Heart left ventricle (tissue), 16 donors: ENCODE results near the gene SNX20. TPM values are rescaled to one million over a fixed set of nuclear protein-coding genes. Genes with fewer than 3 reads are reported as not detected.

Experiments
- ATAC-seq, 4 donors: fragments of 200-7000 bp; cut with Tn5 transposase; one replicate each; pipeline ENCODE4 v1.9.1; 2020 to 2022; ENCODE audit warnings: moderate library complexity in 4 of 4, mild to moderate bottlenecking in 3 of 4, moderate number of reproducible peaks in 1 of 4
- DNase-seq, 5 donors: peaks; one replicate each; pipeline ENCODE4 v3.0.0-alpha.2; 2020
- H3K27ac ChIP-seq, 12 donors: fragments of 200-600 bp; sonication (generic) in 4 of 12; one replicate each; pipeline versions ENCODE4 v1.5.0 to v1.8.0; 2016 to 2022; ENCODE audit warnings: mild to moderate bottlenecking in 2 of 12
- H3K27me3 ChIP-seq, 9 donors: fragments of 200-600 bp; sonication (generic) in 2 of 9; one replicate each; pipeline versions ENCODE4 v1.5.1 to v1.8.0; 2016 to 2022; ENCODE audit warnings: mild to moderate bottlenecking in 3 of 9
- H3K36me3 ChIP-seq, 9 donors: fragments of 200-600 bp; sonication (generic) in 2 of 9; one replicate each; pipeline versions ENCODE4 v1.5.0 to v1.8.0; 2018 to 2022; ENCODE audit warnings: mild to moderate bottlenecking in 2 of 9
- H3K4me1 ChIP-seq, 12 donors: fragments of 200-600 bp; sonication (generic) in 4 of 12; one replicate each; pipeline versions ENCODE4 v1.5.0 to v1.8.0; 2016 to 2022; ENCODE audit warnings: mild to moderate bottlenecking in 3 of 12
- H3K4me3 ChIP-seq, 12 donors: fragments of 200-600 bp; sonication (generic) in 4 of 12; one replicate each; pipeline versions ENCODE4 v1.5.0 to v1.8.0; 2017 to 2022; ENCODE audit warnings: mild to moderate bottlenecking in 9 of 12, moderate library complexity in 4 of 12
- H3K9me3 ChIP-seq, 12 donors: fragments of 200-600 bp; sonication (generic) in 4 of 12; one replicate each; pipeline versions ENCODE4 v1.5.0 to v1.8.0; 2016 to 2022; ENCODE audit warnings: mild to moderate bottlenecking in 1 of 12
- POLR2A ChIP-seq, 2 donors: fragments of 450-650 bp; IDR thresholded peaks; one replicate each; pipeline ENCODE4 v1.6.1; 2017; ENCODE audit warnings: antibody characterized with exemption in 2 of 2, mild to moderate bottlenecking in 2 of 2, moderate library complexity in 2 of 2
- whole genome bisulfite sequencing, 4 donors: extraction: QIAGEN DNeasy Blood & Tissue Kit in 2 of 4; methylation state at CpG; one replicate each; pipeline versions ENCODE4 v1.1.5 to v1.1.7; 2013 to 2018; 5-methylcytosine and 5-hydroxymethylcytosine counted together
- intact Hi-C, 10 donors: fragments of 100-400 bp; cut with DNase I; formaldehyde crosslinking; loops; one replicate each; pipeline versions ENCODE4 v1.11.1 to v1.14.2; 2022
- polyA plus RNA-seq, 2 donors: library from polyadenylated mRNA; stranded (reverse); fragments of 200-250 nt; gene quantifications; one replicate each; pipeline ENCODE4 v1.2.3, GENCODE V29; 2013
- total RNA-seq, 9 donors: library from RNA; depleted of rRNA in 2 of 9; stranded (reverse); fragments of >200 nt in 2 of 9; fragmentation: NEBNext Ultra II Directional in 3 of 9; extraction: Animal tissue kit (Norgen Biotek cat#: 25700) in 3 of 9; gene quantifications; one replicate each; pipeline versions ENCODE4 v1.1.0 to v1.2.4, GENCODE V29; 2016 to 2023
- TF ChIP-seq, protein P1 (sequence below), 12 donors: fragments of 200-600 bp; sonication (generic) in 4 of 12; IDR thresholded peaks; one replicate each; pipeline versions ENCODE4 v1.5.0 to v1.8.0; 2018 to 2022; ENCODE audit warnings: antibody characterized with exemption in 12 of 12, mild to moderate bottlenecking in 5 of 12
- donor health status: ischemic (EF 13 %, LVEDD 7.1; RV severe dilation, severe dysfunction).
- donor health status: healthy with polysubstance abuse.
- donor health status: DM: no; HTN: yes; CAD: no.
- donor health status: DM: no; HTN: no; CAD: no.
- donor health status: ischemic (EF 25% LVEDD 6.9; RV normal size, moderate dysfunction).
- donor health status: ischemic (EF 25% LVEDD 5.7; RV mildly dilated, moderate dysfunction).
- donor health status: healthy.
- donor health status: DM: yes; HTN: yes; CAD: no.
- donor health status: ischemic (EF 35%, LVEDD 5.7; RV mildly dilated, moderate dysfunction).
- donor health status: nonischemic (EF 11% LVEDD 7.7; RV severe dilation, severe dysfunction).
- donor health status: DM: yes; HTN: yes; CAD: no.
- donor health status: PGD.
- donor health status: ischemic (EF 29% LVEDD 5.4; RV normal size, mild dysfunction).
- donor health status: nonischemic (EF 23%, LVEDD 6.1; RV moderate dilation, normal function).

Gene SNX20
- total and polyA plus RNA-seq, 11 donors = 0.27 to 11.9 (median 0.64) TPM

DNA sequence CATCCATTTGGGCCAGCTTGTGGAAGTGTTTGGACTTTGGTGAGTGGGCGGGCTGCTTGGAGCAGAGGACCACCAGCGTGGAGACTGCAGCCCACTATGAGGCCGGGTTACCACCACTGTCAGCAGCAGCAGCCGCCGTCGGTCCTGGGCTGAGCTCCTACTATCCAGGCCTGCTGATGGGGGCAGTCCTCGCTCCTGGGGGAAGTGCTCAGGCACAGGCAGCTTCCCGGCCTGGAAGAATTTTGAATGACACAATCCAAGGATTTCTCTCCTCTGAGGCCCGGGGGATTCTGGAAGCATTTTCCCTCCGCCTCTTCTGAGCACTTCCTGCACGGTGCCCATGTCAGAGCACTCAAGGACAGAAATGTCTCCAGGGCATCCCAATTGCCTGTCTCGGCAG, 7.0 kb upstream of the SNX20 start:
- Histone ChIP-seq H3K9me3 (no peaks in the 10 kb centered on the region), H3K27ac (no peak overlapping the region), H3K4me3 (no peak overlapping the region), H3K27me3 (no peaks in the 10 kb centered on the region), H3K36me3 (no peaks in the 10 kb centered on the region), H3K4me1 (peaks cover 0 to 35% (median 0%) of the 10 kb centered on the region in 12 donors)
- intact Hi-C loops = no loop called here
- DNase-seq = peak in 1 of 5 donors; percentile 14
- WGBS, 4 donors = 33 to 61% (median 49%) methylated on average over 12 of the region's 12 CpGs
- peak in 1 of 4 donors; percentile 27 for ATAC-seq
- TF ChIP-seq, protein P1, sequence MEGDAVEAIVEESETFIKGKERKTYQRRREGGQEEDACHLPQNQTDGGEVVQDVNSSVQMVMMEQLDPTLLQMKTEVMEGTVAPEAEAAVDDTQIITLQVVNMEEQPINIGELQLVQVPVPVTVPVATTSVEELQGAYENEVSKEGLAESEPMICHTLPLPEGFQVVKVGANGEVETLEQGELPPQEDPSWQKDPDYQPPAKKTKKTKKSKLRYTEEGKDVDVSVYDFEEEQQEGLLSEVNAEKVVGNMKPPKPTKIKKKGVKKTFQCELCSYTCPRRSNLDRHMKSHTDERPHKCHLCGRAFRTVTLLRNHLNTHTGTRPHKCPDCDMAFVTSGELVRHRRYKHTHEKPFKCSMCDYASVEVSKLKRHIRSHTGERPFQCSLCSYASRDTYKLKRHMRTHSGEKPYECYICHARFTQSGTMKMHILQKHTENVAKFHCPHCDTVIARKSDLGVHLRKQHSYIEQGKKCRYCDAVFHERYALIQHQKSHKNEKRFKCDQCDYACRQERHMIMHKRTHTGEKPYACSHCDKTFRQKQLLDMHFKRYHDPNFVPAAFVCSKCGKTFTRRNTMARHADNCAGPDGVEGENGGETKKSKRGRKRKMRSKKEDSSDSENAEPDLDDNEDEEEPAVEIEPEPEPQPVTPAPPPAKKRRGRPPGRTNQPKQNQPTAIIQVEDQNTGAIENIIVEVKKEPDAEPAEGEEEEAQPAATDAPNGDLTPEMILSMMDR (IDR thresholded peaks at IDR 0.05) = no peak
- no peak for TF ChIP-seq POLR2A (IDR thresholded peaks at IDR 0.05)

DNA sequence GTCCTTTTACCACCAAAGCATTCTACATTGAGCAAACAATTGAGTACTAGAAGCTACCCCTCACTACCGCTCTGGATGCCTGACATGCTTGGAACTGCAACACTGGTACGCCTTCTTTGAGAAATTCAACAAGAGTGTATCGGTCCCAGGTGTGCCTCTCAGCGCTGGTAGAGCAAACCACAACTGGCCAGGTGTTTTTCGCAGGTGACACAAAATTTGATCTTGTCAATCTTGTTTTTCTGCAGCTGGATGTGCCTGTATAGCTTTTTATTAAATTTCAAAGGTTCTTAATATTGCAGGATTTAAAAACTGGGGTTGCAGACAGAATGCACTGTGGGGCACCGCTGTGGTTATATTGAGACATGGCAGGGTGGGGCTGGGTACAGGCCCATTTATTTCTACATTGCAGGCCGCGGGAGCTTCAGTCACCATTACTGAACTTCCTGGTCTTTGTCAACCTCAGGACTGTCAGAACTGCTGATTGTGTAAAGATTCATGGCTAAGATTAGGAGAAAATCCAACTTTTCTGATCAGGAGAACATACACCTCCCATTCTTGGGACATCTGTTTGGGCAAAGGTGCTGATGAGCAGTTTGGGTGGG, 4.5 kb upstream of the SNX20 start:
- no peak for DNase-seq
- TF ChIP-seq, protein P1 (IDR thresholded peaks at IDR 0.05) = no peak
- no peak for TF ChIP-seq POLR2A (IDR thresholded peaks at IDR 0.05)
- intact Hi-C loops = no loop called here
- ATAC-seq = peak in 2 of 4 donors; percentile 49 to 69
- H3K4me1 ChIP-seq = peaks cover 0 to 54% (median 0%) of the 10 kb centered on the region in 12 donors
- H3K9me3 ChIP-seq = no peaks in the 10 kb centered on the region
- peak overlapping the region in 1 of 12 donors; percentile 85 for H3K27ac ChIP-seq
- no peaks in the 10 kb centered on the region for H3K27me3 ChIP-seq
- WGBS, 4 donors = 88 to 93% (median 91%) methylated on average over 8 of the region's 8 CpGs
- no peaks in the 10 kb centered on the region for H3K36me3 ChIP-seq
- H3K4me3 ChIP-seq = no peak overlapping the region

DNA sequence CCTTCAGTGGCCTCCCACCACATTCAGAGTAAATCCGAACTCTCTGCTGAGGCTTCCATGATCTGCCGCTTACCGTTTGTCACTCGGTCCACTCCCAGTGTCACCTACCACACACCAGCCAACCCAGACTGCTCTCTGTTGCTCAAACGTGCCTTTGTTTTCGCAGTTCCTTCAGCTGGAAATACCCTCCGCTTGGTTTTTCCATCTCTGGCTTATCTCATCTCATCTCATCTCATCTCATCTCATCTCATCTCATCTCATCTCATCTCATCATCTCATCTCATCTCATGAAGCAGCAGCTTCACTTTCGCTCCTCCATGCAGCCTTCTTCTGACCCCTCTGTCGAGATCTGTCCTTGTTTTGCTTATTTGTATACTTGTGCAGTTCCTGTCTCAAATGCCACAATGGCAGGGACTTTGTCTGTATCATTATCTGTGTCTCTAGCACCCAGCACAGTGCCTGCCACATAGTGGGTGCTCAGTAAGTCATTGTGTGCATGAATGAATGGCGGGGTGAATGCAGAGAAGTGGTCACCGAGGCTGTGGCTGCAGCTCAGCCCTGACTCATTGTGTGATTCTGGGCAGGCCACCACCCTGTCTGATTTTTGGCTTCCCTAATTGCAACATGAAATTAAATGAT, 3.8 kb upstream of the SNX20 start:
- TF ChIP-seq, protein P1 (IDR thresholded peaks at IDR 0.05) = no peak
- no peak for TF ChIP-seq POLR2A (IDR thresholded peaks at IDR 0.05)
- 88 to 93% (median 90%) methylated on average over 11 of the region's 11 CpGs for WGBS, 4 donors
- Histone ChIP-seq H3K36me3 (no peaks in the 10 kb centered on the region), H3K27me3 (no peaks in the 10 kb centered on the region), H3K4me1 (peaks cover 0 to 59% (median 0%) of the 10 kb centered on the region in 12 donors), H3K27ac (peak overlapping the region in 1 of 12 donors; percentile 85), H3K9me3 (no peaks in the 10 kb centered on the region), H3K4me3 (no peak overlapping the region)
- DNase-seq (no peak), ATAC-seq (peak in 1 of 4 donors; percentile 25)
- intact Hi-C loops = no loop called here

DNA sequence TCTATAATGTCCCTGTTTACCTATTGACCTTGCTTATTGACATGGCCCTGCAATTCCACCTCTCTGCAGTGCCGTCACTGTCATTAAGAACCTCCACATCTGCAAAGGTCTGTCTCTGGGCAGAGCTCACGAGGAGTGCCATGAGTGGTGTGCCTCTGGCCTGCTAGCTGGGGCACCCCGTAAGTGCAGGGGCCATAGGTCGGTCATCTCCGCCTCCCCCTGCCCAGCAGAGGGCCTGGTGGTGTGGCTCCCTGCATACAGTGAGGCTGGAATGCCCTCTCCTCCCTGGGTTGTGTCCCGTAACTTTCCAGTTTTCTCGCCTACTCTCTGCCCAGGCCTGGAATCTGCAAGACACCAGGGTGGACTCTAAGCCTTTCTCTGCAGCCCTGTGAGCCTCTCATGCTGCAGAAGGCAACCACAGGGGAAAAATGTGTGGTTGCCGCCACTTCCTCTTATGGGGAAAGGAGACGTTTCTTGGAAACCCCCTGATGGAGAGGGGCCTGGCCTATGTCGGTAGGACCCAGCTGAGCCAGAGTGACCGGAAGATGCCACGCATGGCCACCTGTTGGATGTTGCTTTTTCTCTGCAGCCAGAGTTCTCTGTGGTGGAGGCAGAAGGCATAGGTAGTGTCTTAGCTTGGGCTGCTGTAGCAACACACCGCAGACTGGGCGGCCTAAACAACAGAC, 2.7 kb upstream of the SNX20 start:
- WGBS, 4 donors = 81 to 93% (median 84%) methylated on average over 14 of the region's 14 CpGs
- peak in 2 of 4 donors; percentile 35 to 41 for ATAC-seq
- Histone ChIP-seq H3K27me3 (no peaks in the 10 kb centered on the region), H3K36me3 (no peaks in the 10 kb centered on the region), H3K4me3 (peak overlapping the region in 1 of 12 donors; percentile 12), H3K9me3 (no peaks in the 10 kb centered on the region), H3K4me1 (peaks cover 0 to 71% (median 0%) of the 10 kb centered on the region in 12 donors), H3K27ac (peak overlapping the region in 1 of 12 donors; percentile 85)
- DNase-seq = no peak
- intact Hi-C loops = no loop called here
- TF ChIP-seq POLR2A (IDR thresholded peaks at IDR 0.05) = no peak
- TF ChIP-seq, protein P1 (IDR thresholded peaks at IDR 0.05) = no peak
